Limb (tissue), 2 donors: ENCODE results near the gene RAPGEF5.

Experiments
- DNase-seq, 2 donors: peaks; one replicate each; pipeline ENCODE4 v3.0.0-alpha.2; 2016; ENCODE audit errors: extremely low spot score in 2 of 2

RAPGEF5 gene

GRCh38 chr7:22356701-22357310 is at the start of gene RAPGEF5:
Gene RAPGEF5 (minus strand): TSS chr7:22357154. CDS start chr7:22357060, 94 bp downstream.
- DNase-seq = peak; percentile 10 to 53

GRCh38 chr7:22406715-22407114 is 49.8 kb upstream of the RAPGEF5 start:
- no peak for DNase-seq

- no peak for DNase-seq
Observed at GRCh38 chr7:22404421-22405023, 47.6 kb upstream of the RAPGEF5 start.

GRCh38 chr7:22403344-22403743 is 46.4 kb upstream of the RAPGEF5 start:
- DNase-seq = no peak

- DNase-seq = no peak
Observed at GRCh38 chr7:22402250-22402649, 45.3 kb upstream of the RAPGEF5 start.

- DNase-seq = no peak
Observed at GRCh38 chr7:22400936-22401553, 44.1 kb upstream of the RAPGEF5 start.

GRCh38 chr7:22400150-22400814 is 43.3 kb upstream of the RAPGEF5 start:
- no peak for DNase-seq

GRCh38 chr7:22399546-22399945 is 42.6 kb upstream of the RAPGEF5 start:
- DNase-seq = no peak

- DNase-seq = no peak
Observed at GRCh38 chr7:22399091-22399490, 42.1 kb upstream of the RAPGEF5 start.

GRCh38 chr7:22397981-22398380 is 41.0 kb upstream of the RAPGEF5 start:
- DNase-seq = no peak

- no peak for DNase-seq
Observed at GRCh38 chr7:22395222-22395621, 38.3 kb upstream of the RAPGEF5 start.

GRCh38 chr7:22394739-22395138 is 37.8 kb upstream of the RAPGEF5 start:
- DNase-seq = no peak

- DNase-seq = no peak
Observed at GRCh38 chr7:22393913-22394729, 37.2 kb upstream of the RAPGEF5 start.

- DNase-seq = no peak
Observed at GRCh38 chr7:22390516-22390915, 33.6 kb upstream of the RAPGEF5 start.

GRCh38 chr7:22389892-22390291 is 32.9 kb upstream of the RAPGEF5 start:
- no peak for DNase-seq

GRCh38 chr7:22387583-22387982 is 30.6 kb upstream of the RAPGEF5 start:
- peak in 1 of 2 donors; percentile 29 for DNase-seq

- DNase-seq = no peak
Observed at GRCh38 chr7:22386865-22387264, 29.9 kb upstream of the RAPGEF5 start.

GRCh38 chr7:22386206-22386858 is 29.4 kb upstream of the RAPGEF5 start:
- no peak for DNase-seq

GRCh38 chr7:22385326-22385725 is 28.4 kb upstream of the RAPGEF5 start:
- no peak for DNase-seq

- no peak for DNase-seq
Observed at GRCh38 chr7:22380333-22380732, 23.4 kb upstream of the RAPGEF5 start.
